Aorta (tissue), 5 donors: ENCODE measurements around the gene POU3F1. TPM values are rescaled to one million over a fixed set of nuclear protein-coding genes. Genes with fewer than 3 reads are reported as not detected.
A peak's percentile ranks its signal among the peaks of the same experiment; 100 is the strongest.

Experiments used
- ATAC-seq: fragments of 200-7000 bp; cut with Tn5 transposase; one replicate; pipeline ENCODE4 v1.9.1; 2022; ENCODE audit warnings: moderate library complexity; ENCODE audit not compliant: low FRiP score
- DNase-seq, 2 donors: peaks; one replicate each; pipeline ENCODE4 v3.0.0-alpha.2; 2020
- H3K27ac ChIP-seq, 2 donors: one replicate each; pipeline ENCODE4 v1.5.1; 2013; ENCODE audit warnings: low read length in 2 of 2, mild to moderate bottlenecking in 2 of 2, moderate library complexity in 2 of 2, control low read depth in 1 of 2, inconsistent platforms in 1 of 2, low read depth in 1 of 2
- H3K27me3 ChIP-seq, 2 donors: one replicate each; pipeline ENCODE4 v1.6.1; 2013; ENCODE audit warnings: control low read depth in 1 of 2, low read length in 1 of 2, mild to moderate bottlenecking in 1 of 2, moderate library complexity in 1 of 2; ENCODE audit not compliant: insufficient read depth in 2 of 2, control insufficient read depth in 1 of 2
- H3K36me3 ChIP-seq, 2 donors: one replicate each; pipeline ENCODE4 v1.6.1; 2013; ENCODE audit warnings: control low read depth in 1 of 2, low read length in 1 of 2, mild to moderate bottlenecking in 1 of 2; ENCODE audit not compliant: insufficient read depth in 2 of 2, control insufficient read depth in 1 of 2
- H3K4me1 ChIP-seq, 2 donors: one replicate each; pipeline ENCODE4 v1.6.1; 2013; ENCODE audit warnings: low read length in 2 of 2, control low read depth in 1 of 2, mild to moderate bottlenecking in 1 of 2, moderate library complexity in 1 of 2; ENCODE audit not compliant: insufficient read depth in 2 of 2, control insufficient read depth in 1 of 2
- H3K4me3 ChIP-seq, 2 donors: one replicate each; pipeline ENCODE4 v1.5.1; 2013; ENCODE audit warnings: low read length in 2 of 2, control low read depth in 1 of 2, mild to moderate bottlenecking in 1 of 2
- H3K9me3 ChIP-seq: one replicate; pipeline ENCODE4 v1.6.1; 2013; ENCODE audit warnings: mild to moderate bottlenecking, low read length; ENCODE audit not compliant: control insufficient read depth
- WGBS, 2 donors: extraction: QIAGEN DNeasy Blood & Tissue Kit; methylation state at CpG; one replicate each; pipeline ENCODE4 v1.1.7; 2013; 5-methylcytosine and 5-hydroxymethylcytosine counted together
- intact Hi-C, 2 donors: fragments of 100-400 bp; cut with DNase I; formaldehyde crosslinking; loops; one replicate each; pipeline versions ENCODE4 v1.14.2 to v1.15.0; 2022
- polyA plus RNA-seq, 2 donors: library from polyadenylated mRNA; stranded (reverse); fragments of 200-250 nt; gene quantifications; one replicate each; pipeline ENCODE4 v1.2.3, GENCODE V29; 2013
- total RNA-seq, 2 donors: library from RNA; stranded (reverse); fragmentation: NEBNext Ultra II Directional; extraction: Animal tissue kit (Norgen Biotek cat#: 25700); gene quantifications; one replicate each; pipeline ENCODE4 v1.2.1, GENCODE V29; 2021
- donor health status: healthy with polysubstance abuse.
- donor health status: Bipolar disorder and iron deficiency.
- donor health status: DM: no; HTN: no; CAD: no.
- donor health status: DM: no; HTN: no; CAD: no.
- donor health status: DM: yes; HTN: yes; CAD: no.

The POU3F1 gene
- total and polyA plus RNA-seq, 4 donors, result 0.21 to 0.55 TPM; not detected in 2

GRCh38 chr1:38027201-38028104 is 19.1 kb downstream of the POU3F1 start:
- Histone ChIP-seq H3K27me3 (no peaks in the 10 kb centered on the region), H3K36me3 (peaks cover 3 to 6% of the 10 kb centered on the region in 2 donors), H3K4me3 (no peak overlapping the region), H3K9me3 (no peaks in the 10 kb centered on the region), H3K4me1 (no peaks in the 10 kb centered on the region), H3K27ac (no peak overlapping the region)
- DNase-seq (peak in 1 of 2 donors; percentile 60), ATAC-seq (no peak)
- intact Hi-C loops, result loop anchor here in 1 of 2 donors (10.0 kb wide), 1 partner anchor 807 kb away; no protein-coding TSS in a partner anchor
- 78 to 80% methylated on average over 19 of the region's 19 CpGs for WGBS, 2 donors

DNA sequence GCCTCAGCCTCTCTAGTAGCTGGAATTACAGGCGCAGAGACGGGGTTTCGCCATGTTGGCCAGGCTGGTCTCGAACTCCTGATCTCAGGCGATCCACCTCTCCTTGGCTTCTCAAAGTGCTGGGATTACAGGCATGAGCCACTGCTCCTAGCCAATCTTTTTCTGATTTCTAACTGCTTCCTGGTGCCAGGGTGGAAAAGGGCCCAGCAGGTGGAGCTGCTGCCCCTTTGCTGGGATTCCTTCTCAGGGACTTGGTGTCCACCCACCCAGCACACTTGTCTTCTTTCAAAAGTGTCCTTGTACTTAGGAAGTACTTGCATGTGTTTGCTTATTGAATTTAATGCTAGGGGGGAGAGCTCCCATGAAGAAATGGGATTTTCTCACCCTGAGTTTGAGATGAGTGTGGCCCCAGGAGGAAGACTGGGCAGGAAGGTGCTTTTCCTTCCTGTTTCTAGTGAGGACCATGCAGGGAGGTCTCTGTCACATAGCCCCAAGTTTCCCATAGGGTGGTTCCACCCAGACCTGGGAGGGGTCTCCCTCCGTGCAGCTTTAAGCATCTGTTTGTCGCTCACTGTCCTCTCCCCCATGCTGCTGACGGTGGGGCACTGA is 19.9 kb downstream of the POU3F1 start:
- peak in 1 of 2 donors; percentile 69 for DNase-seq
- H3K27me3 ChIP-seq, result no peaks in the 10 kb centered on the region
- no peak overlapping the region for H3K4me3 ChIP-seq
- peaks cover 5 to 9% of the 10 kb centered on the region in 2 donors for H3K36me3 ChIP-seq
- no peaks in the 10 kb centered on the region for H3K9me3 ChIP-seq
- no peak overlapping the region for H3K27ac ChIP-seq
- intact Hi-C loops, result loop anchor here in 1 of 2 donors (10.0 kb wide), 1 partner anchor 808 kb away; no protein-coding TSS in a partner anchor
- no peaks in the 10 kb centered on the region for H3K4me1 ChIP-seq
- WGBS, 2 donors, result 80 to 81% methylated on average over 8 of the region's 8 CpGs
- no peak for ATAC-seq

DNA sequence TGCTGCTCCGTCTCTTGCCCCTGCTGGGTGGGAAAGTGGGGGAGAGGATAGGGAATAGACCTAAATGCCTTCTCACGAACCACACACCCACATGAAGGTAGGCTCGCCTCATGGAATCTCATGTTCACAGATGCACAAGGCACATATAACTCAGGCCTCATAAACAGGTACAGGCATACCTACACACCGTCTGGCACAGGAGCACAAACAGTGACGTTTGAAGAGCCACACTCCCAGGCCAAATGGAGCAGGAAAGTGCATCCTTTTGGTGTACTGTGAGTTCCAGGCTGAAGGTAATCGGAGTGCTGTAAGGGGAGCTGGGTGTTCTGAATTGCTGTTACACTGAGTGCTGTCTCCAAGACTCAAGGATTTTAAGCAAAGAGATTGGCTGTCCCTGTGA is 20.9 kb downstream of the POU3F1 start:
- ATAC-seq, result no peak
- no peak overlapping the region for H3K27ac ChIP-seq
- intact Hi-C loops, result loop anchor here in 1 of 2 donors (10.0 kb wide), 1 partner anchor 809 kb away; no protein-coding TSS in a partner anchor
- DNase-seq, result peak in 1 of 2 donors; percentile 10
- H3K9me3 ChIP-seq, result no peaks in the 10 kb centered on the region
- H3K4me1 ChIP-seq, result no peaks in the 10 kb centered on the region
- 81 to 86% methylated on average over 6 of the region's 6 CpGs for WGBS, 2 donors
- H3K27me3 ChIP-seq, result no peaks in the 10 kb centered on the region
- peaks cover 5 to 9% of the 10 kb centered on the region in 2 donors for H3K36me3 ChIP-seq
- no peak overlapping the region for H3K4me3 ChIP-seq

- no peak overlapping the region for H3K27ac ChIP-seq
- H3K9me3 ChIP-seq, result no peaks in the 10 kb centered on the region
- H3K4me1 ChIP-seq, result no peaks in the 10 kb centered on the region
- intact Hi-C loops, result loop anchor here in 1 of 2 donors (10.0 kb wide), 1 partner anchor 810 kb away; no protein-coding TSS in a partner anchor
- ATAC-seq (no peak), DNase-seq (no peak)
- 98 to 100% methylated on average over 2 of the region's 2 CpGs for WGBS, 2 donors
- no peak overlapping the region for H3K4me3 ChIP-seq
- no peaks in the 10 kb centered on the region for H3K27me3 ChIP-seq
- H3K36me3 ChIP-seq, result peaks cover 5 to 11% of the 10 kb centered on the region in 2 donors
Observed at GRCh38 chr1:38025233-38025632, 21.4 kb downstream of the POU3F1 start.

DNA sequence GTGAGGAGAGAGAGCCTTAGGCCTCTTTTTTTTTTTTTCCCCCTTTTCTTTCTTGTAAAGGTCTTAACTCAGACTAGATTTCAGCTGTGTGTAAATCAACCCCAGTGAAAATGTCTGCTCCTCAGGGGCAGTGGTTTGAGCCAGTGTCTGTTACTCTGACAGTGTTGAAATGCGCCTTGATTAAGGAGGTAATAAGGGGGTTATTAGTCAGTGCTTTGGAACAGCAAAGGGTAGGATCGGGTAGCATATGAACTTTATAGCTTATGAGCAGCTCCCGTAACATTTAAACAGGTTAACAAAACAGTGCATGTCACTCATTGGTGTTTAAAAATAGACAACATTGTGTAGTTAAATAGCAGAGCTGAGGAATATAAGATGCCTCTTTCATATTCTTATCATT is 23.8 kb downstream of the POU3F1 start:
- no peaks in the 10 kb centered on the region for H3K27me3 ChIP-seq
- H3K27ac ChIP-seq, result no peak overlapping the region
- H3K9me3 ChIP-seq, result no peaks in the 10 kb centered on the region
- H3K4me1 ChIP-seq, result no peaks in the 10 kb centered on the region
- peak in 1 of 2 donors; percentile 8 for DNase-seq
- peaks cover 7 to 16% of the 10 kb centered on the region in 2 donors for H3K36me3 ChIP-seq
- ATAC-seq, result no peak
- H3K4me3 ChIP-seq, result no peak overlapping the region
- intact Hi-C loops, result loop anchor here in 1 of 2 donors (2.0 to 10.0 kb wide), 2 partner anchors 74 to 812 kb away; no protein-coding TSS in a partner anchor
- WGBS, 2 donors, result 72 to 74% methylated on average over 3 of the region's 3 CpGs

- no peak overlapping the region for H3K4me3 ChIP-seq
- intact Hi-C loops, result loop anchor here in 1 of 2 donors (2.0 to 10.0 kb wide), 2 partner anchors 73 to 813 kb away; no protein-coding TSS in a partner anchor
- DNase-seq (peak in 1 of 2 donors; percentile 3), ATAC-seq (no peak)
- no peaks in the 10 kb centered on the region for H3K9me3 ChIP-seq
- no peak overlapping the region for H3K27ac ChIP-seq
- no peaks in the 10 kb centered on the region for H3K27me3 ChIP-seq
- peaks cover 7 to 16% of the 10 kb centered on the region in 2 donors for H3K36me3 ChIP-seq
- 90 to 91% methylated on average over 5 of the region's 5 CpGs for WGBS, 2 donors
- H3K4me1 ChIP-seq, result no peaks in the 10 kb centered on the region
Observed at GRCh38 chr1:38021969-38022368, 24.6 kb downstream of the POU3F1 start.

DNA sequence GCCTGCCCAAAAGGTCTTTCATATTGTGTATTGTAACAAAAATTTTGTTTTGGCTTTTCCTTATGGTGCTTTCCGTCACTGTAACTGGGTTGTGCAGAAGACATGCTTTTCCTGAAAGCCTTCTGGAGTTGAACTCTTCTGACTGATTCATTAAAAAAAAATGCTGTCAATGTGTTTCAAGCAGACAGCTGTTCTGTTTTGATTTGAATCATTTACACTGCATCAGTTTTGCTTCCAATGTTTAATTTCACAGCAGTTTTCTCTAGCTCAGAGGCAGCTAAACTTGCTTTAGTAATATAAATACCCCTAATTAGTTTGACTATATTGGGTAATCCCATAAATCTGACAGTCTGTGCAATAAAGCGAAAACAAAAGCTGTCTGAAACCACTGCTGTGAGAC is 26.2 kb downstream of the POU3F1 start:
- WGBS, 2 donors, result 90 to 91% methylated on average over 2 of the region's 2 CpGs
- ATAC-seq, result no peak
- DNase-seq, result no peak
- H3K36me3 ChIP-seq, result peaks cover 7 to 13% of the 10 kb centered on the region in 2 donors
- no peak overlapping the region for H3K4me3 ChIP-seq
- no peaks in the 10 kb centered on the region for H3K4me1 ChIP-seq
- H3K9me3 ChIP-seq, result no peaks in the 10 kb centered on the region
- H3K27me3 ChIP-seq, result no peaks in the 10 kb centered on the region
- no peak overlapping the region for H3K27ac ChIP-seq
- intact Hi-C loops, result loop anchor here in 1 of 2 donors (10.0 kb wide), 1 partner anchor 814 kb away; no protein-coding TSS in a partner anchor

- DNase-seq (peak in 1 of 2 donors; percentile 0), ATAC-seq (no peak)
- Histone ChIP-seq H3K9me3 (no peaks in the 10 kb centered on the region), H3K36me3 (peaks cover 4 to 10% of the 10 kb centered on the region in 2 donors), H3K27me3 (no peaks in the 10 kb centered on the region), H3K27ac (no peak overlapping the region), H3K4me1 (peaks cover 0 to 4% of the 10 kb centered on the region in 2 donors), H3K4me3 (no peak overlapping the region)
- 67 to 70% methylated on average over 6 of the region's 6 CpGs for WGBS, 2 donors
- intact Hi-C loops, result loop anchor here (2.0 to 10.0 kb wide), 2 partner anchors 28 to 424 kb away; partner anchors contain the start of genes GNL2 (in 1 of the 2) and SF3A3 (in 1 of the 2)
Observed at GRCh38 chr1:38018864-38019343, 27.7 kb downstream of the POU3F1 start.
